ENCODE measurements around the gene ITPKA.

- no peak for TF ChIP-seq CTCF (IDR thresholded peaks at IDR 0.05; ENCODE audit: low read length)
- no peak for TF ChIP-seq EZH2 (IDR thresholded peaks at IDR 0.05; ENCODE audit: borderline replicate concordance, low read length)
These were observed 7.7 kb downstream of the ITPKA start for GRCh38 chr15:41501191-41501917.

Data from OCI-LY1 (cell line).